Stimulated activated CD8-positive, alpha-beta memory T cell treated with anti-CD3 and anti-CD28 coated beads, Interleukin-4, amount 100 ng/mL, for 24 hours (primary cell): ENCODE results near the gene GLT1D1.

Experiments used
- DNase-seq: peaks from one replicate; pipeline ENCODE4 v3.0.0-alpha.2; 2020; ENCODE audit warnings: low read depth

The GLT1D1 gene

GRCh38 chr12:128914908-128915563 lies 61.8 kb downstream of the GLT1D1 start:
- DNase-seq: no peak

- DNase-seq: no peak
Observed at GRCh38 chr12:128916425-128916824, 63.1 kb downstream of the GLT1D1 start.

DNA sequence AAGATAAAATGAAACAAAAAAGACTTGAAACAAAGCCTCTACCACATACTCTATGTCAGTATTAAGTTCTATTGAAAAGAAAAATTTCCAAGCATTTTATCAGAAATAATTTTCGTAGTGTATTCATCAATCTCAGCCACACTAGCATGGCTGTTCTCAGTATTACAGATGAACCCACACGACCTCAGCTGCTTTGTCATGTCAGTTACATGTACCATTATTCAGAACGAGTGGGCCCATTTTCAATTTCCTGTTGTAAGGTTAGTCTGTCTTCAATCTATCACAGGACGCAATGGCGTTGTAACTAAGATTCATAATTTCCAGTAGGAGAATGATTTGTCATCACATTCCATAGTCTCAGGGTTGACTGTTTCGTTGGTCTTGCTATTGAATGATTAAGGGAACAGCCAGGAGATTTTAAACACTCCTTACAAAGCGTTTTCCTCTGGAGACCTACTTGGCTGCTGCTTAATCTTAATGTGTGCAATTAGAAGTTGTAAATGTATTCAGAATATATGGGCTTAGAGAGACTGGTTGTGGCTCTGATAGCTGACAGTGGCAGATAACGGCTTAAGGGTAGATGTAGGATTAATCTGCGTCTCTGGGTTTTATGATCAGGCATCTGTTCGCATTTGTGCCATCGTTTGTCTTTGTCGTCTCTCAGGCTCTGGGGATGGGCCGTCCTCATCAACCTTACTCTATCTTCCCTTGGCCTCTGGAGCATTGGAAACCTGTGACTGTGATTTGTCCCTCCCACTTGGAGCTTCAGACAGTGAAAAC lies 65.4 kb downstream of the GLT1D1 start:
- DNase-seq: no peak

GRCh38 chr12:128920468-128920867 lies 67.2 kb downstream of the GLT1D1 start:
- no peak for DNase-seq

- DNase-seq: no peak
Observed at GRCh38 chr12:128928361-128928760, 75.1 kb downstream of the GLT1D1 start.

GRCh38 chr12:128929057-128929456 lies 75.8 kb downstream of the GLT1D1 start:
- DNase-seq: no peak

DNA sequence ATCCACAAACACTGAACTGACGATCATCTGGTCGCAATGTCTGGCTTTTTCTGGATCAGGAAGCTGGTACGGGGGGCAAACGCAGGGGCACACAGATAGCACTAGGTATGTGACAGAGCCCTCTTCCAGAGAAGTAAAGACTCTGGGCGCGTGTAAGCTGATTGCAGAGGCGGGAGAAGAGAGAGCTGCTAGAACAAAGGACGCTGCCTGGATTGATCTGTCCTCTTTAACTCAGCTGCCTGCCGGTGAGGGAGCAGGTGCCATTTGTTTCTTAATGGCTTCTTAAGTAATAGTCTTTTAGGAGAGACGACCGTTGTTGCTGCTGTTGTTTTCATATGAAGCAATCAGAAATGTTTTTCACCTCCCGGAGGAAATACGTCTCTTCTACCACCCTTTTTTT lies 77.3 kb downstream of the GLT1D1 start:
- DNase-seq: no peak

- no peak for DNase-seq
Observed at GRCh38 chr12:128932521-128932920, 79.2 kb downstream of the GLT1D1 start.

- no peak for DNase-seq
Observed at GRCh38 chr12:128933039-128933438, 79.8 kb downstream of the GLT1D1 start.

DNA sequence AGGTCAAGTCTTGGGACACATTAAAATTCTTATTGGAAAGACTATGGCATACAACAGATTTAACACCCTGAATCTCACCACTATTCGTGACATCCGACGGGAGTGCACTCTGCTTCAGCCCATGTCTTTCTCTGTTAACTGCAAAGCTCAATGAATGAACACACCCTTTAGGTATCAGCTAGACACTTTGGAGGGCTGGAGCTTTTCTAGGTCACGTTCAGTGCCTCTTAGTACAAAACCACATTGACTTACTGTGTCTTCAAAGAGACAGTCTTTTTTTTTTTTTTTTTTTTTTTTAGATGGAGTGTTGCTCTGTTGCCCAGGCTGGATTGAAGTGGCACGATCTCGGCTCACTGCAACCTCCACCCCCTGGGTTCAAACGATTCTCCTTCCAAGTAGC lies 80.6 kb downstream of the GLT1D1 start:
- no peak for DNase-seq

DNA sequence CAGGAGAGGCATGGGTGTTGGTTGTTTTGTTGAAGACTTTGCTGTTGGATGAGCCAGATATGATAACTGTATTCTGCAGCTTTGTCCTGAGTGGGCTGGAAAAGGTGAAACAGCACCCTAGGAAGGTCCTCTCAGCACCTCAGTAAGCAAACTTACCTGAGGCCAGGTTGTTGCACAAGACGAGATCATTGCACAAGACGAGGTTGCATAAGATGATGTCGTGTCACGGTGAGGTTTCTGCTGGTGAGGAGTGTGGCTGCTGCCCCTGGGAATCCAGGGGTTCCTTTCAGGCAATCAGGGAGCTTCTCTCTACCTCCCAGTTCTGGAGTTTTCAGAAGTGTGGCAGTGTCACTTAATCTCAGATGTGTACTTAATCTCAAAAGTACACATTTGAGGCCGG lies 85.6 kb downstream of the GLT1D1 start:
- no peak for DNase-seq

DNA sequence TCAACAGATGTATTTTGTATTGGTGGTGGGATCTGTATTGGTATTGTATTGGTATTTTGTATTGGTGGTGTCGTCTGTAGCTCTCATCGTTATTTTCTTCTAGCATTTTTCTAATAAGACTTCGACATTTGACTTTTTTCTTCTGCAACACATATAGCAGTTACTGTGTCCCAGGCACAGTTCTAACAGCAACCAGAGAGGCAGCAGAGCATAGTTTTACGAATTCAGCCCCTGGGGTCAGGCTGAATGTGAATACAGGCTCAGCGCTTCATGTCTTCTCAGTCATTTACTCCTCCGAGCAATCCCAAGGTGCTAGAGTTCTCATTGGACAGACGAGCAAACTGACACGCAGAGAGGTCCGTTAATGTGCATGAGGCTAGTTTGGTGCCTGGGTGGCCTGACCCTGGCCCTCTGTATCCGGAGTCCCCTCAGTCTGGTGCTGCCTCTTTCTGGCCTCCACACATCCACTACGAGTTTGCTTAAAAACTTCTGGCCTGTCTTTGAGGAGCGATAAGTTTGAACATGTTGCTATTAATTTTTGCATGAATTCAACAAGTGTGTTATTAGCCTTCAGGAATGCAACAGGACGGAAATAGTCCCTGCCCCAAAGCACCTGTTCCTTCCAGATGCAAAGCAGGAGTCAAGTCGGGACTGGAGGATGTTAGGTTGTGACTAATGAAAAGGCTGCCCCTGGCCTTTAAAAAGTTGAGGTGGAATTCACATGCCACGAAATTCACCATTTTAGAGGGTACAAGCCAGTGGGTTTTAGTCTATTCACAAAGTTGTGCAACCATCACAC lies 87.0 kb downstream of the GLT1D1 start:
- DNase-seq: no peak

- DNase-seq: no peak
Observed at GRCh38 chr12:128940974-128941373, 87.7 kb downstream of the GLT1D1 start.

GRCh38 chr12:128942960-128943477 lies 89.7 kb downstream of the GLT1D1 start:
- DNase-seq: no peak

GRCh38 chr12:128944956-128945355 lies 91.7 kb downstream of the GLT1D1 start:
- DNase-seq: no peak

DNA sequence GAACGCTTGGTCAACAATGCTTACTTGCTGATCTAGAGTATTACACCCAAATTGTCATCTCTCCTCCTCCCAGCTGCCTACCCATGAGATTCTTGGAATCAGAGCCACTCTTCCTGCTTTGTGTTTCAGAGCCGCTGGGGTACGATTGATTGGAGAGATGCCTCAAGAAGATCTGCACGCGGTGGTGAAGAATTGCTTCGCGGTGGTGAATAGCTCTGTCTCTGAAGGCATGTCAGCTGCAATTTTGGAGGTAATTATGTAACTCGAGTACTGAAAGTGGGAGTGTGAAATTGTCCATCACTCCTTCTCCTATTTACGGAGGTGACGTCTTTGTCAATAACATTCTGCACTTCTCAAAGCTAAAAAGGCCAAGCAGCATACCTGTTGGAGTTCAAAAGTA lies 93.9 kb downstream of the GLT1D1 start:
- DNase-seq: no peak

DNA sequence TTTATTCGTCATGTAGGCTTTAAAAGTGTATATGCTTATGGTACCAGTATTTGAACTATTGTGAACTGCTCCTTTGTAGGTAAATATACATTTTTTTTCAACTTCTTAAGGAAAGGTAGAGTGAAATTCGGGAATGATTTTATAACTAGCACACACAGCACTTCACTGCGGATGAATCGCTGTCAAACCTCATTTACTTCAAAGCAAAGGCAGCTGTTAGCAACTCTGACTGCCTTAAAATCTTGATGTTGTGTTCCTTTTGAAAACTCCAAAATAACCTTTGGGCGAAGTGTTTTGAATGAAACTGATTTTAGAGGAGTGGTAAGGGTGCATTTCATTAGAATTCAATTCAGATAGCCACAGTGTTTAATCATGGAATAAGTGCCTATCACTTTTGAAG lies 95.8 kb downstream of the GLT1D1 start:
- DNase-seq: no peak

GRCh38 chr12:128951448-128951847 lies 98.2 kb downstream of the GLT1D1 start:
- no peak for DNase-seq

- DNase-seq: no peak
Observed at GRCh38 chr12:128956755-128957154, 103.5 kb downstream of the GLT1D1 start.

- DNase-seq: no peak
Observed at GRCh38 chr12:128959901-128960300, 106.6 kb downstream of the GLT1D1 start.

DNA sequence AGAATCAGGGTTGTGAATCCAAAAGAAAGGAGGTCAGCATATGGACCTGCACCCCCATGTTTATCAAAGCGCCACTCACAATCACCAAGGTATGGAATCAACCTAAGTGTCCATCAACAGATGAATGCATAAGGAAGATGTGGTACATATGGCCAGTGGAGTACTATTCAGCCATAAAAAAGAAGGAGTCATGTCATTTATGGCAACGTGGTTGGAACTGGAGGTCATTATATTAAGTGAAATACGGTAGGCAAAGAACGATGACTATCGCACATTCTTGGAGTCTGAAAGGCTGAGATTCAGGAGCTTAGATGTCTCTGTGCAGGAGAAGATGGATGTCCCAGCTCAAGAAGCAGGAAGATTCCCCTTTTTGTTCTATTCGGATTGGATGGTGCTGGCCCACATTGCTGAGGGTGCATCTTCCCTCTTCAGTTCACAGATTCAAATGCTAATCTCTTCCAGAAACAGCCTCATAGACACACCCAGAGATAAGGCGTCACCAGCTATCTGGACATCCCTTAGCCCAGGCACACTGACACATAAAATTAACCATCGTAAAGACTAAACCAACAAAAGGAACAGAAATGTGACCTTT lies 108.1 kb downstream of the GLT1D1 start:
- no peak for DNase-seq

- DNase-seq: no peak
Observed at GRCh38 chr12:128961957-128962356, 108.7 kb downstream of the GLT1D1 start.
